ENCODE results near the gene MAML2.

MAML2 gene

DNA sequence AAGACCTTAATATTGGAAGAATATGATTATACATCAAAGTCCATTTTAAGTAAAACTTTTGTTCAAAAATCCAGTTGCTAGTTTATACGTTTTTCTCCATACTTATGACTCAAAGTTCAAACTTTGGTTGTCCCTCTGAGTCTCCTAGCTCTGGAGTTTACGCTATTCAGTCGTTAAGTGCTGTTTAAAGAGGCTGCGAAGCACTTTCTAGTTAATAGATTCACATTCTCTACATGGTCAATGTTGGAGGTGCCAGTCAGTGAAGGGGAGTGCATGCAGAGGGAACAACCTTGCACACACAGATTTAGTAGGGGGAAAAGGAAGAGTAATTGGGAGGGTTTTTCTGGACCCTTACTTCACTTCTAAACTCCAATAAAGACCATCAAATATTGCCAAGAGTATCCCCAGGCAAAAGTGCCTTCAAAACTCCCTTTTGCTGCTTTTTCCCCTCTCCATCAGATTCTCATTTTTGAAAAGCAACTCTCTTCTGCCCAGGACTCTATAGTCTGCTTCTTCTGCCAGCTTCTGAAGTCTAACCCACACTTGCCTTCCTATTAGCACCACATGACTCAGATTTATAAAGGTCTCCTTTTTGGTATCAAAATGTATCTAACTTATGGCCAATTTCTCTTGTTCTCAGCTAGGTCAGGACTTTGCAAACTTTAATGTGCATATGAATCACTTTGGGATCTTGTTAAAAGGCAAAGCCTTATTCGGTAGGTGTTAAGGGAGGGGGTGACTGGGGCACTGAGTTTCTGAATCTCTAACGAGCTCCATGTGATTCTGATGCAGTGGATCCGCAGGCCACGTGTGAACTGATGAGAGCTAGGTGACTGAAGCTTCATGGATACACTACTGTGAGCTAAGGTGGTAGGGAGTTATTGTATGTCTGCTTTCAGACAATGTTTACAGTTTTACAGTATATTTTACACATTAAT, 322.9 kb downstream of the MAML2 start:
- H2BK15ac ChIP-seq (ENCODE audit: low read depth, poor library complexity, severe bottlenecking), result no peak overlapping the region
- H3K27me3 ChIP-seq (ENCODE audit: control insufficient read depth in 1 of 2, insufficient read depth in 1 of 2, low read length in 2 of 2), result no peaks in the 10 kb centered on the region
- H2AK5ac ChIP-seq (ENCODE audit: low read length, severe bottlenecking), result no peak overlapping the region
- WGBS, result 77% methylated on average over 8 of the region's 8 CpGs
- H3K4me1 ChIP-seq (ENCODE audit: control insufficient read depth, insufficient read depth, low read depth, low read length), result peaks cover 6% of the 10 kb centered on the region
- no peak overlapping the region for H3K18ac ChIP-seq (ENCODE audit: low read depth in 1 of 2, low read length in 2 of 2)
- H4K91ac ChIP-seq (ENCODE audit: low read length), result no peak overlapping the region
- peaks cover 0 to 6% of the 10 kb centered on the region in 2 experiments for H3K36me3 ChIP-seq (ENCODE audit: control insufficient read depth in 1 of 2, insufficient read depth in 2 of 2, low read depth in 1 of 2, low read length in 2 of 2)
- H3K9ac ChIP-seq (ENCODE audit: low read length), result no peak overlapping the region
- no peak overlapping the region for H3K4me3 ChIP-seq (ENCODE audit: insufficient read depth in 1 of 2, low read depth in 1 of 2, low read length in 2 of 2)
- DNase-seq, result no peak
- H2BK120ac ChIP-seq (ENCODE audit: low read depth, low read length), result no peak overlapping the region
- H2BK12ac ChIP-seq (ENCODE audit: low read length in 2 of 2), result no peak overlapping the region
- no peak overlapping the region for H3K14ac ChIP-seq (ENCODE audit: low read length in 2 of 2)
- no peak overlapping the region for H3K27ac ChIP-seq (ENCODE audit: low read length, poor library complexity, severe bottlenecking)
- no peak overlapping the region for H3K4ac ChIP-seq (ENCODE audit: low read depth in 1 of 2, low read length in 2 of 2)
- peaks cover 20% of the 10 kb centered on the region for H3K79me1 ChIP-seq (replicated peaks; ENCODE audit: low read length, poor library complexity, severe bottlenecking)
- no peak overlapping the region for H4K8ac ChIP-seq (ENCODE audit: low read length)
- no peak overlapping the region for H2AFZ ChIP-seq (ENCODE audit: low read depth, low read length)
- no peak overlapping the region for H3K23ac ChIP-seq (ENCODE audit: low read length in 2 of 2)
- H3K9me3 ChIP-seq (ENCODE audit: control insufficient read depth, low read length), result no peaks in the 10 kb centered on the region
- no peak overlapping the region for H2BK5ac ChIP-seq (ENCODE audit: low read depth, low read length, poor library complexity, severe bottlenecking)
- H3K4me2 ChIP-seq (ENCODE audit: low read length, poor library complexity, severe bottlenecking), result no peak overlapping the region

DNA sequence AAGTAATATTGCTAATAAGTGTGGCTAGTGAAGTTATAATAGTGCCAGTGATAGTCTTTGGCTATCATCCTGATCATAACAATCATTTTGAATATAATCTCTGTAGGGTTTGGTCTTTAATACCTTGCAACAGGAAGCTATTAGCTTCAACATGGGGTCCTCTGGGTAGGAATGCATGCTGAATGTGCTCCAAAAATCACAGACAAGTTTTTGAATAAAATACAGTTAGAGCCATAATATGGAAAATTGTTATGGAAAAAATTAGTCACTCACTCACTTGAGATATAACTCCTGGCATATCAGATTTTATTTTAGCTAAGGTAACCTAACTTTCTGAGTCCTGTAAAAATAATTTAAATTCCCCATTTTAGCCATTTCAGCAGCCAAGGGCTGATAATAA, 323.7 kb downstream of the MAML2 start:
- peaks cover 0 to 6% of the 10 kb centered on the region in 2 experiments for H3K36me3 ChIP-seq (ENCODE audit: control insufficient read depth in 1 of 2, insufficient read depth in 2 of 2, low read depth in 1 of 2, low read length in 2 of 2)
- H2BK5ac ChIP-seq (ENCODE audit: low read depth, low read length, poor library complexity, severe bottlenecking), result no peak overlapping the region
- H3K4me1 ChIP-seq (ENCODE audit: control insufficient read depth, insufficient read depth, low read depth, low read length), result peaks cover 6% of the 10 kb centered on the region
- H3K4me3 ChIP-seq (ENCODE audit: insufficient read depth in 1 of 2, low read depth in 1 of 2, low read length in 2 of 2), result no peak overlapping the region
- no peak overlapping the region for H3K4ac ChIP-seq (ENCODE audit: low read depth in 1 of 2, low read length in 2 of 2)
- no peak overlapping the region for H3K4me2 ChIP-seq (ENCODE audit: low read length, poor library complexity, severe bottlenecking)
- H2BK12ac ChIP-seq (ENCODE audit: low read length in 2 of 2), result no peak overlapping the region
- DNase-seq, result no peak
- no peaks in the 10 kb centered on the region for H3K27me3 ChIP-seq (ENCODE audit: control insufficient read depth in 1 of 2, insufficient read depth in 1 of 2, low read length in 2 of 2)
- H3K14ac ChIP-seq (ENCODE audit: low read length in 2 of 2), result no peak overlapping the region
- H2BK120ac ChIP-seq (ENCODE audit: low read depth, low read length), result no peak overlapping the region
- no peak overlapping the region for H3K23ac ChIP-seq (ENCODE audit: low read length in 2 of 2)
- H4K8ac ChIP-seq (ENCODE audit: low read length), result no peak overlapping the region
- H3K18ac ChIP-seq (ENCODE audit: low read depth in 1 of 2, low read length in 2 of 2), result no peak overlapping the region
- no peaks in the 10 kb centered on the region for H3K9me3 ChIP-seq (ENCODE audit: control insufficient read depth, low read length)
- no peak overlapping the region for H4K91ac ChIP-seq (ENCODE audit: low read length)
- no peak overlapping the region for H2AK5ac ChIP-seq (ENCODE audit: low read length, severe bottlenecking)
- H2AFZ ChIP-seq (ENCODE audit: low read depth, low read length), result no peak overlapping the region
- H3K79me1 ChIP-seq (replicated peaks; ENCODE audit: low read length, poor library complexity, severe bottlenecking), result peaks cover 19% of the 10 kb centered on the region
- no peak overlapping the region for H3K27ac ChIP-seq (ENCODE audit: low read length, poor library complexity, severe bottlenecking)
- no peak overlapping the region for H3K9ac ChIP-seq (ENCODE audit: low read length)
- no peak overlapping the region for H2BK15ac ChIP-seq (ENCODE audit: low read depth, poor library complexity, severe bottlenecking)

DNA sequence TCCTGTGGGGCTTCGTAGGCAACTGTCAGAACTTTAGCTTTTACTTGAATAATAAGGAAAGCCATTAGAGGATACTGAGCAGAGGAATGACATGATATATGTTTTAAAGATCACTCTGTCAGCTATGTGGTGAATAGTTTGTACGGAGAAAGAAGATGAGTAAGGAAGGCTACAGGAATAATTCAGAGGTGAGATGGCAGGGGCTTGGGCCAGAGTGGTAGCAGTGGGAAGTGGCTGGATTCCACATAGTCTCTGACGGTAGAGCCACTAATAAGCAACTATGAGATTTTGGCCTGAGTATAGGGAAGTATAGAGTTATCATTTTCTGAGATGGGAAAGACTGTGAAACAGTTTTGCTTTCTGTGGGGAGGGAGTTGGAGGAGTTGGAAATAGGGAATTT, 325.1 kb downstream of the MAML2 start:
- H2AK5ac ChIP-seq (ENCODE audit: low read length, severe bottlenecking), result no peak overlapping the region
- no peak overlapping the region for H3K27ac ChIP-seq (ENCODE audit: low read length, poor library complexity, severe bottlenecking)
- H3K9me3 ChIP-seq (ENCODE audit: control insufficient read depth, low read length), result no peaks in the 10 kb centered on the region
- peak overlapping the region; percentile 27 for H4K8ac ChIP-seq (ENCODE audit: low read length)
- no peak overlapping the region for H2BK5ac ChIP-seq (ENCODE audit: low read depth, low read length, poor library complexity, severe bottlenecking)
- H2BK120ac ChIP-seq (ENCODE audit: low read depth, low read length), result peak overlapping the region; percentile 54
- H3K36me3 ChIP-seq (ENCODE audit: control insufficient read depth in 1 of 2, insufficient read depth in 2 of 2, low read depth in 1 of 2, low read length in 2 of 2), result no peaks in the 10 kb centered on the region
- no peak overlapping the region for H2BK12ac ChIP-seq (ENCODE audit: low read length in 2 of 2)
- H3K4me3 ChIP-seq (ENCODE audit: insufficient read depth in 1 of 2, low read depth in 1 of 2, low read length in 2 of 2), result no peak overlapping the region
- 25% methylated on average over 3 of the region's 3 CpGs for WGBS
- no peak overlapping the region for H3K4me2 ChIP-seq (ENCODE audit: low read length, poor library complexity, severe bottlenecking)
- peak overlapping the region; percentile 83 for H4K91ac ChIP-seq (ENCODE audit: low read length)
- no peak overlapping the region for H2BK15ac ChIP-seq (ENCODE audit: low read depth, poor library complexity, severe bottlenecking)
- H3K4ac ChIP-seq (ENCODE audit: low read depth in 1 of 2, low read length in 2 of 2), result no peak overlapping the region
- H3K4me1 ChIP-seq (ENCODE audit: control insufficient read depth, insufficient read depth, low read depth, low read length), result peaks cover 10% of the 10 kb centered on the region
- H3K9ac ChIP-seq (ENCODE audit: low read length), result no peak overlapping the region
- H3K18ac ChIP-seq (ENCODE audit: low read depth in 1 of 2, low read length in 2 of 2), result peak overlapping the region; percentile 52 to 64
- no peak overlapping the region for H3K23ac ChIP-seq (ENCODE audit: low read length in 2 of 2)
- DNase-seq, result peak; percentile 53
- no peak overlapping the region for H3K14ac ChIP-seq (ENCODE audit: low read length in 2 of 2)
- no peak overlapping the region for H2AFZ ChIP-seq (ENCODE audit: low read depth, low read length)
- H3K79me1 ChIP-seq (replicated peaks; ENCODE audit: low read length, poor library complexity, severe bottlenecking), result peaks cover 17% of the 10 kb centered on the region
- no peaks in the 10 kb centered on the region for H3K27me3 ChIP-seq (ENCODE audit: control insufficient read depth in 1 of 2, insufficient read depth in 1 of 2, low read length in 2 of 2)

DNA sequence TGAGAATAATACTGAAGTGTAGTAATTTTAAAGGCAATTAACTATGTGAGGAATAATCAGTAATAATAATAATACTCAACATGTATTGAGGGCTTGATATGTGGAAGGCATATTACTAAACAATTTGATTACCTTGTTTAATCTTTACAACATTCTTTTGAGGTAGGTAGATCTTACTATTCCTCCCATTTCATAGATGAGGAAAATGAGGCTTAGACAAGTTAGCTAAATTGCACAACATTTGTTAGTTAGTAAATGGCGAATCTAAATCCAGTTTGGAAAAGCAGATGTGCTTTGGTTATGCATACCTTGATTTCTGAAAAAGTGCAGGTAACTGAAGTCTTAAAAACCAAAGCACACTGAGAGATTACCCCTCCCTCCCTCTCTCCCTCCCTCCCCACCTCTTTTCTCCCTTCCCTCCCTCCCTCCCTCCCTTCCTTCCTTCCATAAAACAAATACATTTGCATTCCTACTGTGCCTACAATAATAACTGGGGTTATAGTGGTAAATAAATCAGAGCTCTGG, 326.0 kb downstream of the MAML2 start:
- no peak overlapping the region for H2BK5ac ChIP-seq (ENCODE audit: low read depth, low read length, poor library complexity, severe bottlenecking)
- DNase-seq, result no peak
- H3K9ac ChIP-seq (ENCODE audit: low read length), result no peak overlapping the region
- no peak overlapping the region for H3K27ac ChIP-seq (ENCODE audit: low read length, poor library complexity, severe bottlenecking)
- H3K9me3 ChIP-seq (ENCODE audit: control insufficient read depth, low read length), result no peaks in the 10 kb centered on the region
- no peak overlapping the region for H2BK120ac ChIP-seq (ENCODE audit: low read depth, low read length)
- H3K23ac ChIP-seq (ENCODE audit: low read length in 2 of 2), result no peak overlapping the region
- H3K4me3 ChIP-seq (ENCODE audit: insufficient read depth in 1 of 2, low read depth in 1 of 2, low read length in 2 of 2), result no peak overlapping the region
- H3K18ac ChIP-seq (ENCODE audit: low read depth in 1 of 2, low read length in 2 of 2), result no peak overlapping the region
- H2AK5ac ChIP-seq (ENCODE audit: low read length, severe bottlenecking), result no peak overlapping the region
- no peak overlapping the region for H3K4ac ChIP-seq (ENCODE audit: low read depth in 1 of 2, low read length in 2 of 2)
- no peak overlapping the region for H3K14ac ChIP-seq (ENCODE audit: low read length in 2 of 2)
- no peak overlapping the region for H4K91ac ChIP-seq (ENCODE audit: low read length)
- H3K4me1 ChIP-seq (ENCODE audit: control insufficient read depth, insufficient read depth, low read depth, low read length), result peaks cover 10% of the 10 kb centered on the region
- no peak overlapping the region for H4K8ac ChIP-seq (ENCODE audit: low read length)
- H3K79me1 ChIP-seq (replicated peaks; ENCODE audit: low read length, poor library complexity, severe bottlenecking), result peaks cover 13% of the 10 kb centered on the region
- no peaks in the 10 kb centered on the region for H3K27me3 ChIP-seq (ENCODE audit: control insufficient read depth in 1 of 2, insufficient read depth in 1 of 2, low read length in 2 of 2)
- no peak overlapping the region for H2BK15ac ChIP-seq (ENCODE audit: low read depth, poor library complexity, severe bottlenecking)
- no peak overlapping the region for H2BK12ac ChIP-seq (ENCODE audit: low read length in 2 of 2)
- H2AFZ ChIP-seq (ENCODE audit: low read depth, low read length), result no peak overlapping the region
- H3K4me2 ChIP-seq (ENCODE audit: low read length, poor library complexity, severe bottlenecking), result no peak overlapping the region
- no peaks in the 10 kb centered on the region for H3K36me3 ChIP-seq (ENCODE audit: control insufficient read depth in 1 of 2, insufficient read depth in 2 of 2, low read depth in 1 of 2, low read length in 2 of 2)
- WGBS, result no CpG with 5 or more reads among the region's 1 CpG

All from mesenchymal stem cell (in vitro differentiated cells and primary cell).